Measurements from ENCODE around the gene LRRC40. TPM values are rescaled to one million over a fixed set of nuclear protein-coding genes. Genes with fewer than 3 reads are reported as not detected.

The LRRC40 gene
- total RNA-seq, 1 experiment from 2014 or later = 15.9 TPM

GRCh38 chr1:70204600-70204999, 779 bp downstream of the LRRC40 start:
- H3K4me3 ChIP-seq (ENCODE audit: low read depth in 2 of 2, low read length in 2 of 2) = peak overlapping the region; percentile 83 to 92
- DNase-seq (ENCODE audit: low read depth, low spot score) (no peak), ATAC-seq (no peak)
- ChIA-PET CTCF (no interaction called here), POLR2A (no interaction called here)
- in situ Hi-C loops (cut with HindIII; ENCODE audit: low pct_unique_long_range_greater_than_20kb, low sequenced_read_pairs) = no loop called here
- intact Hi-C loops (cut with micrococcal nuclease; ENCODE audit: unreplicated experiment) = no loop called here
- no peaks in the 10 kb centered on the region for H3K27me3 ChIP-seq (ENCODE audit: control insufficient read depth, insufficient read depth, low read length)
- no peaks in the 10 kb centered on the region for H3K9me3 ChIP-seq (ENCODE audit: control insufficient read depth, insufficient read depth, low read depth, low read length)
- H3K27ac ChIP-seq (ENCODE audit: low read length) = peak overlapping the region; percentile 97
- BruUV-seq (replicated peaks) = no TSS peak
- peaks cover 4% of the 10 kb centered on the region; the same call in 1 of the 2 replicates for H3K36me3 ChIP-seq (ENCODE audit: control insufficient read depth, insufficient read depth, low read length)
- H3K4me1 ChIP-seq (ENCODE audit: control insufficient read depth, insufficient read depth, low read length) = peaks cover 7% of the 10 kb centered on the region; the same call in 1 of the 2 replicates
- no peak for TF ChIP-seq SIN3A (IDR thresholded peaks at IDR 0.05; ENCODE audit: borderline replicate concordance, insufficient read depth, low read depth, low read length)
- no peak for TF ChIP-seq REST (IDR thresholded peaks at IDR 0.05; ENCODE audit: insufficient read depth in 1 of 2, low read depth in 2 of 2, low read length in 1 of 2)
- TF ChIP-seq CTCF (IDR thresholded peaks at IDR 0.05) = no peak
- TF ChIP-seq POLR2AphosphoS5 (IDR thresholded peaks at IDR 0.05; ENCODE audit: low read depth, low read length) = no peak
- TF ChIP-seq TCF7L2 (IDR thresholded peaks at IDR 0.05; ENCODE audit: low read depth, low read length) = no peak

- CTCF ChIA-PET = no interaction called here
- intact Hi-C loops (cut with micrococcal nuclease; ENCODE audit: unreplicated experiment) = no loop called here
- Histone ChIP-seq H3K27me3 (ENCODE audit: control insufficient read depth, insufficient read depth, low read length) (no peaks in the 10 kb centered on the region), H3K4me1 (ENCODE audit: control insufficient read depth, insufficient read depth, low read length) (peaks cover 7% of the 10 kb centered on the region; the same call in 1 of the 2 replicates), H3K9me3 (ENCODE audit: control insufficient read depth, insufficient read depth, low read depth, low read length) (no peaks in the 10 kb centered on the region), H3K36me3 (ENCODE audit: control insufficient read depth, insufficient read depth, low read length) (peaks cover 4% of the 10 kb centered on the region; the same call in 1 of the 2 replicates), H3K27ac (ENCODE audit: low read length) (peak overlapping the region; percentile 25), H3K4me3 (ENCODE audit: low read depth in 2 of 2, low read length in 2 of 2) (peak overlapping the region; percentile 83 to 92; a peak in 3 of 4 replicates)
- DNase-seq (ENCODE audit: low read depth, low spot score) = no peak
- TF ChIP-seq POLR2AphosphoS5 (IDR thresholded peaks at IDR 0.05; ENCODE audit: low read depth, low read length) (no peak), SIN3A (IDR thresholded peaks at IDR 0.05; ENCODE audit: borderline replicate concordance, insufficient read depth, low read depth, low read length) (no peak), REST (IDR thresholded peaks at IDR 0.05; ENCODE audit: insufficient read depth in 1 of 2, low read depth in 2 of 2, low read length in 1 of 2) (no peak), CTCF (IDR thresholded peaks at IDR 0.05) (no peak), TCF7L2 (IDR thresholded peaks at IDR 0.05; ENCODE audit: low read depth, low read length) (no peak)
- no TSS peak for BruUV-seq (replicated peaks)
- POLR2A ChIA-PET = no interaction called here
- in situ Hi-C loops (cut with HindIII; ENCODE audit: low pct_unique_long_range_greater_than_20kb, low sequenced_read_pairs) = no loop called here
- no peak for ATAC-seq
These were observed 1.2 kb downstream of the LRRC40 start for GRCh38 chr1:70204139-70204538.

All from Panc1 (cell line).